ENCODE measurements around the gene SLC9A4. TPM values are rescaled to one million over a fixed set of nuclear protein-coding genes. Genes with fewer than 3 reads are reported as not detected.

Gene SLC9A4
- total RNA-seq, 4 donors from 2014 or later = 1.2 TPM; not detected in 3

DNA sequence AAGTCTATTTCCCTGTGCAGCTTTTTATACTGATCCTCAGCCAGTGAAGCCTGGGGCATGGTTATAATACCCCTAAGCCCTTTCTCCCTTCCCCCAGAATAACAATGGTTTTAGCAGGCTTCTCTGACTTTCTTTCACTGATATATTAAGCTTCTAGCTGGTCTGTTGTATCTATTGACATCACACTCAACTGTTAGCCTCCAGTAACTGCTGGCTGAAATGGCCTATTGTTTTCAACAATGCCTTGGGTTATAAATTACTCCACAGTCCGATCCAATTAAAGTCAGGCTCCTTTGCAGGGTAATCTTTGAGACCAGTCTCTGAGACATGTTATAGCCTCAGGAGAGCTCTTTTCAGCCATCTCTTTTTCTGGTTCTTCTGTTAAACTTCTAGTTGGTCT, 2.9 kb upstream of the SLC9A4 start:
- no peaks in the 10 kb centered on the region for H3K9me3 ChIP-seq
- DNase-seq = no peak
- no peak for TF ChIP-seq POLR2A (IDR thresholded peaks at IDR 0.05)
- TF ChIP-seq, protein P1, sequence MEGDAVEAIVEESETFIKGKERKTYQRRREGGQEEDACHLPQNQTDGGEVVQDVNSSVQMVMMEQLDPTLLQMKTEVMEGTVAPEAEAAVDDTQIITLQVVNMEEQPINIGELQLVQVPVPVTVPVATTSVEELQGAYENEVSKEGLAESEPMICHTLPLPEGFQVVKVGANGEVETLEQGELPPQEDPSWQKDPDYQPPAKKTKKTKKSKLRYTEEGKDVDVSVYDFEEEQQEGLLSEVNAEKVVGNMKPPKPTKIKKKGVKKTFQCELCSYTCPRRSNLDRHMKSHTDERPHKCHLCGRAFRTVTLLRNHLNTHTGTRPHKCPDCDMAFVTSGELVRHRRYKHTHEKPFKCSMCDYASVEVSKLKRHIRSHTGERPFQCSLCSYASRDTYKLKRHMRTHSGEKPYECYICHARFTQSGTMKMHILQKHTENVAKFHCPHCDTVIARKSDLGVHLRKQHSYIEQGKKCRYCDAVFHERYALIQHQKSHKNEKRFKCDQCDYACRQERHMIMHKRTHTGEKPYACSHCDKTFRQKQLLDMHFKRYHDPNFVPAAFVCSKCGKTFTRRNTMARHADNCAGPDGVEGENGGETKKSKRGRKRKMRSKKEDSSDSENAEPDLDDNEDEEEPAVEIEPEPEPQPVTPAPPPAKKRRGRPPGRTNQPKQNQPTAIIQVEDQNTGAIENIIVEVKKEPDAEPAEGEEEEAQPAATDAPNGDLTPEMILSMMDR (IDR thresholded peaks at IDR 0.05) = no peak
- intact Hi-C loops (cut with DNase I; ENCODE audit: low total_unique reads) = no loop called here
- no peaks in the 10 kb centered on the region for H3K36me3 ChIP-seq
- no peak overlapping the region for H3K4me3 ChIP-seq
- no peaks in the 10 kb centered on the region for H3K4me1 ChIP-seq
- no peaks in the 10 kb centered on the region for H3K27me3 ChIP-seq
- H3K27ac ChIP-seq = no peak overlapping the region

DNA sequence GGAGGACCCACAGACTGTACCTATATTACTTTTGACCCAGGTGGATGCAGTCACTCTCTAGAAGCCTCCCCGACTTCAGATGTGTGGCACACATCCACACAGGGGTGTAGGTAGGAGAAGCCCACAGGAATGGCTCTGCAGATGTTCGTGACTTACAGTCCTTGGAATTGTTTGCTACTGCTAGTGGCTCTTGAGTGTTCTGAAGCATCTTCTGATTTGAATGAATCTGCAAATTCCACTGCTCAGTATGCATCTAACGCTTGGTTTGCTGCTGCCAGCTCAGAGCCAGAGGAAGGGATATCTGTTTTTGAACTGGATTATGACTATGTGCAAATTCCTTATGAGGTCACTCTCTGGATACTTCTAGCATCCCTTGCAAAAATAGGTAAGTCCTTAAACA, 605 bp downstream of the SLC9A4 start:
- Histone ChIP-seq H3K36me3 (no peaks in the 10 kb centered on the region), H3K27me3 (no peaks in the 10 kb centered on the region), H3K4me3 (no peak overlapping the region), H3K27ac (no peak overlapping the region), H3K4me1 (no peaks in the 10 kb centered on the region), H3K9me3 (no peaks in the 10 kb centered on the region)
- no peak for DNase-seq
- intact Hi-C loops (cut with DNase I; ENCODE audit: low total_unique reads) = no loop called here
- TF ChIP-seq, protein P1 (IDR thresholded peaks at IDR 0.05) = no peak
- TF ChIP-seq POLR2A (IDR thresholded peaks at IDR 0.05) = no peak

DNA sequence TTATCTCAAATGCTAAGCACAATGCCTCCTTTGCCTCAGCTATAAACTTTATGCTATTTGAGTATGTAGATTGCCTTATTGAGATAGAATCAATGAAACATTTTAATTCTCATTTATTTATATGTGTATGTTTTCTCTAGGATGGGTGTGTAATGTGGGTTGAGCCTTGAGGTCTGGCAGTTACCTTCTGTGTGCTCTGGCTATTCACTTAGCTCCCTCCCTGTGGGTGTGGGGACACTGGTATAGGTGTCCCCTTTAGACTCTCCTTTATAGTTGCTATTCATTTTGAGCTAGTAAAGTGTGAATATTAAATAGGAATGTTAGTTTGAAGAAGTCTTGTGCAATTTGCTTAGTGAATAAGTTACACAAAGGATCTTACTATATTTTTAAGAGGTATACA, 1.8 kb downstream of the SLC9A4 start:
- Histone ChIP-seq H3K27ac (no peak overlapping the region), H3K27me3 (no peaks in the 10 kb centered on the region), H3K9me3 (no peaks in the 10 kb centered on the region), H3K4me3 (no peak overlapping the region), H3K36me3 (no peaks in the 10 kb centered on the region), H3K4me1 (no peaks in the 10 kb centered on the region)
- DNase-seq = no peak
- intact Hi-C loops (cut with DNase I; ENCODE audit: low total_unique reads) = no loop called here
- TF ChIP-seq, protein P1 (IDR thresholded peaks at IDR 0.05) = no peak
- no peak for TF ChIP-seq POLR2A (IDR thresholded peaks at IDR 0.05)

DNA sequence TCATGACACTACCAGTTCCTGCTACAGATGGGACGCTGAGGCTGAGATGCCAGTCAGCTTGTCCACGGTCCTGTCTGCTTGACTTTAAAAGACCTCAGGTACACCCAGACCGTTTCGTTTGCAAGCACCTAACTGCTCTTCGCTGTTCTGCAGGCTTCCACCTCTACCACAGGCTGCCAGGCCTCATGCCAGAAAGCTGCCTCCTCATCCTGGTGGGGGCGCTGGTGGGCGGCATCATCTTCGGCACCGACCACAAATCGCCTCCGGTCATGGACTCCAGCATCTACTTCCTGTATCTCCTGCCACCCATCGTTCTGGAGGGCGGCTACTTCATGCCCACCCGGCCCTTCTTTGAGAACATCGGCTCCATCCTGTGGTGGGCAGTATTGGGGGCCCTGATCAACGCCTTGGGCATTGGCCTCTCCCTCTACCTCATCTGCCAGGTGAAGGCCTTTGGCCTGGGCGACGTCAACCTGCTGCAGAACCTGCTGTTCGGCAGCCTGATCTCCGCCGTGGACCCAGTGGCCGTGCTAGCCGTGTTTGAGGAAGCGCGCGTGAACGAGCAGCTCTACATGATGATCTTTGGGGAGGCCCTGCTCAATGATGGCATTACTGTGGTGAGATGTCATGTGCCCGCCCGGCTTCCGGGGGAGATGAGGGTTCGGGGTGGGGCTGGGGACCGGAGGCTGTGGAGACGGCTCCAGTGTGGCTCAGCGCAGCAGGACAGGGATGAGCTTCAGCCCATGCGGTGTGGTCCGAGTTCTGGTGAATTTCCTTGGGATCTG, 5.9 kb downstream of the SLC9A4 start:
- Histone ChIP-seq H3K27me3 (no peaks in the 10 kb centered on the region), H3K27ac (no peak overlapping the region), H3K4me3 (no peak overlapping the region), H3K36me3 (no peaks in the 10 kb centered on the region), H3K9me3 (no peaks in the 10 kb centered on the region), H3K4me1 (no peaks in the 10 kb centered on the region)
- TF ChIP-seq, protein P1 (IDR thresholded peaks at IDR 0.05) = no peak
- TF ChIP-seq POLR2A (IDR thresholded peaks at IDR 0.05) = no peak
- intact Hi-C loops (cut with DNase I; ENCODE audit: low total_unique reads) = no loop called here
- no peak for DNase-seq

DNA sequence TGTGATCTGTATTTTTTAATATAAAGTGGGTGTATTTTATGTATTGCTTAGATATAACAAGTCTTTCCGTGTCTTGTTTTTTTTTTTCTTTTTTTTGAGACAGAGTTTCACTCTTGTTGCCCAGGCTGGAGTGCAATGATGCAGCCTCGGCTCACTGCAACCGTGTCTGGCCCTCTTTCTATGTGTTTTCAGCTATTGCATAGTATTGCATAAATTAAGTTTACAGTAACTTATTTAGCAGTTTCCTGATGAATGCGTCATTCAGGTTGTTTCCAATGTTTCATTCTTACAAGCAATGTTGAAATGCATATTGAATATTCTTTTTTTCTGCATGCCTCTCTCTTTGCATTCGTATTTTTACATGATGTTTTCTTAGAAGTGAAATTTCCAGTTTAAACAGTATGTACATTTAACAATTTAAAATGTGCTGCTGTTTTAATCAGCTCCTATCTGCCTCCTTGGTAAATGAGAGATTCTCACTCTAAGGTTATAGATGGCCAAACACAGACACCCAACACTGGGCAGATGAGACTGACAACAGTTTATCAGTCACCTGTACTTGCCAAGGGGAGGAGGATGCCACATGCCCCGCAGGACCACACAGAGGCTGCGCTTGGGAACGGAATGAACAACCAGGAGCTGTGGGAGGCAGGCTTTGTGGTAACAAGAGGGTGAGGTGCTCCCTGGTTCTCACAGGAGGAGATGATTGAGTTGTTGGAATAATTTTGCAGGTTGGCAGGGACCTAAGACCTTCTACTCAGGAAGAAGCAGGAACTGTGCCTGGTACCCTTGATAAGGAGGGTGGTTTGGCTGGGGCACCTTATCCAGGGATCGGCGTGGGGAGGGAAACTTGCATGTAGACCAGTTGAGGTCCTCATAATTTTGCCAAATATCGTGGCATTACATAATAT, 7.5 kb downstream of the SLC9A4 start:
- no peaks in the 10 kb centered on the region for H3K27me3 ChIP-seq
- no peaks in the 10 kb centered on the region for H3K4me1 ChIP-seq
- no peak overlapping the region for H3K27ac ChIP-seq
- H3K36me3 ChIP-seq = no peaks in the 10 kb centered on the region
- H3K4me3 ChIP-seq = no peak overlapping the region
- no peaks in the 10 kb centered on the region for H3K9me3 ChIP-seq
- TF ChIP-seq, protein P1 (IDR thresholded peaks at IDR 0.05) = no peak
- TF ChIP-seq POLR2A (IDR thresholded peaks at IDR 0.05) = no peak
- no peak for DNase-seq
- intact Hi-C loops (cut with DNase I; ENCODE audit: low total_unique reads) = no loop called here

Measured in uterus (tissue), 4 donors.